GM21723 (cell line): ENCODE results near the gene NTPCR.
"Not testable (repeated sequence)": the region's sequence is repeated elsewhere in the genome, so short reads cannot be mapped to it uniquely, and the experiment has no call there.

ENCODE experiments used
- ATAC-seq: cut with Tn5 transposase; IDR thresholded peaks from one replicate; pipeline ENCODE4 v1.9.1; 2021; ENCODE audit warnings: mild to moderate bottlenecking, moderate library complexity; ENCODE audit not compliant: unreplicated experiment

The NTPCR gene

GRCh38 chr1:232925421-232926220, 24.8 kb upstream of the NTPCR start:
- ATAC-seq = no peak

GRCh38 chr1:232927166-232927565, 23.2 kb upstream of the NTPCR start:
- not testable (repeated sequence) for ATAC-seq

DNA sequence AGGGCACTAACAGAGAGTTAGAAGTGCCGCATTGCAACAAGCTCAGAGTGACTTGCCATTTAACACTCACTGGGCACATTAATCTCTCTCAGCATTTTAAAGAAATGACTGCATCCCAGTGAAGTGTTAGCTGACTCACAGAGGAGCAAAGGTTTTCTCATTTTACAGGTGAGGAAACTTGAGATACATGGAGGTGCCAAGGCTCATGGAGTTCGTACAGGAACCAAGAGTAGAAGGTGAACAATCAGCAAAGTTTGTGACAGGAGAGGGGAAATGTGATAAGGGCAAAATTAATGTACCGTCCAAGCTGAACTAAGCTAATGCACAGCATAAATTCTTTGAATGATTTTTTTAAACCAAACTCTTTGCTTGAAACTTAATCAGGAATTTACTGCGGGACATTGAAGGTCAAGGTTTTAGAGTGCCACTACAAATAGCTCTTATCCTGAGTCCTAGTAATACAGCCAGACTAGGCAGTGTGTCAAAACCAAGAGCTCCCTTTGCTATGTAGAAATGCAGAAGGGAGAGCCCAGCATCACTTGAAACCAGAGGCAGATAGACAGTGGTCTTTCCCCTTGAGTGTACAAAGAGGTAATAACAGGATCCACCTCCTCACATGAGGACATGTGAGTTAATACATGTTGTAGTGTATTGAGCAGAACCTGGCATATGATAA, 22.4 kb upstream of the NTPCR start:
- no peak for ATAC-seq

DNA sequence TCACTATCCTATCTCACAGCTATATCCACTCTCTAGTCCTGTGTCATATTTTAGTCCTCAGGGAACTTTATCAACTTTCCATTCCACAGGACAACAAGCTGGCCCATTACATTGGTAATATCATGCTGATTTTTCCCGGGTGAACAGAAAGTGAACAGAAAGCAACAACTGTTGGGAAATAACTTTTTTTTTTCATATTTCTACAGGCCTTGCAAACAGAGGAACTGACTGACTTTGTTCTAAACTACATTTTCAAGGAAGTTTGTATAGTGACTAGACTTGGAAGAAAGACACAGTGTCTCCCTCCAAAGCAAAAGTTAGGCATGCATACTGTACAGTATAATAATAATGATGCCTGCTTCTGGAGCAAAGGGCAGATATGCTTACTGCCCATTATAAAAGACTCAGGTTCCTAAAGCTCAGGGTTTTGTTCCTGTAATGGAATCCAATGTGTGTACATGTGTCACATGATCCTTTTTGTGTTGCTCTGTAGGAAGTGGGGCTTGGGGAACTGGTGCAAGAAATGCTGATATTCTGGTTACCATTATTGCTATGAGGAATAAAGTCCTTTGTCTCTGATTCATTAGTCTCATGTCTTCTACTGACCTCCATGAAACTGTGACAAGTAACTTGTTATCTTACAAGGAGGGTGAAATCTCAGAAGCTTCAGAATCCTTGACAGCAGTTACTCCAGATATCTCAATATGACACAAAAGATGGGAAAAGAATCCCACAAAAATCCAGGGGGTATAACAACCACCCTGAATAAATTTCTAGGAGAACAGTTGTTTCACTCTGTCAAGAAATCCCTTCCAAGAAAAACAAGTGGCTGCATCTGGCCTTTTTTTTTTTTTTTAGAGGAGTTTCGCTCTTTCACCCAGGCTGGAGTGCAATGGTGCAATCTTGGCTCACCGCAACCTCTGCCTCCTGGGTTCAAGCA, 17.7 kb upstream of the NTPCR start:
- ATAC-seq = no peak

DNA sequence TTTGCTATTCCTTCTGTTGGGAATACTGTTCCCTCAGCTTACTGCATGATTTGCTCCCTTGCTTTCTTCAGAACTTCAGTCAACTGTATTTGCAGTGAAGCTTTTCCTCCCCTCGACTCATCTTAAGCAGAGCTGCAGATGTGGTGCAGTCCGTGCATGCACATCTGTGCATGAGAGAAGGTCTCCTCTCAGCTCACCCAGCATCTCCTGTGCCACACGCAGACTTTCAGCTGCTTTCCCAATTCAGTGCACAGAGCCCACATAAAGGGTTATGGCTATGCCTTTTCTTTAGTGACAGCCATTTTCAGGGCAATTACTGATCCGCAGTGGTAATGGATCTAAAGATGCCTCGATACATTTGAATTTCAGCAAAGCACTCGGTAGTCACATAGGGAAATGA, 13.5 kb upstream of the NTPCR start:
- no peak for ATAC-seq

DNA sequence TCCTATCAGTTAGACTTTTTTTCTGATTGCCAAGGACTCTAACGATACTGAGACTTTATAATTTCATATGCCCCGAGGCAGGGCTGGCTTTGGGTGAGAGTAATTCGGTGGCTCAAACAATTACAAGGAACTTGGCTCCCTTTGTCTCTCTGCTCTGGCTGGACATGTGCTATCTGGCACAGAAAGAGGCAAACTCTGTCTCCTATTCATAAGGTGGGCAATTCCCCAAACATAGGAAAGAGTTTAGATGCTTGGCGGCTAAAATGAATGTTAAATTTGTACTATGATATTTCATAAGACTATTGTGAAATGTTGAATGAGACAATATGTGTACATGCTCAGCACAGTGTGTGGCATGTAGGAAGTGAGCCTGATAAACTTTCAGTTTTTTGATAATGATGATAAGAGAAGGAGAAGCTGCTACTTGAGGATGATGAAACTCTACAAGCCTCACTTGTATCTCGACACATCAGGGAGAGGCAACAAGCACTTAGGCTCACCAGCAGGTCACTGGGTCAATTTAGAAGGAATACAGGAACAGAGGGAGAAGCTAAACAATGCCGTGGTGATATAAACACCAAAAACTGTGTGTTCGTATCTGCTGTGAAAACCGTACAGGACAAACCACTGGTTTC, 12.6 kb upstream of the NTPCR start:
- no peak for ATAC-seq

DNA sequence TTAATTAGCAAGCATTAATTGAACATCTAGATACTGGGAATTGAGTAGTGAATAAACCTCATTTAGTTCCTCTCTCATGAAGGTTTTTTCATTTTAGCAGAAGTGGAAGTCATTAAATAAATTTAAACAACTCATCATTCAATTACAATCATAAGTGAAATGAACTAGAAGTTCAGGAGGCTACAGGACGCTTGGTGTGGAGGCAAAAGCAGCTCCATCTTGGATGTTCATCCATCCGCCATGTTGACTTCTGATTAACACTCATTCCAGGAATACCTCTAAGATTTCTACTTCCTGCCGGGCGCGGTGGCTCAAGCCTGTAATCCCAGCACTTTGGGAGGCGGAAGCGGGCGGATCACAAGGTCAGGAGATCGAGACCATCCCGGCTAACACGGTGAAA, 11.5 kb upstream of the NTPCR start:
- ATAC-seq = no peak

- ATAC-seq = no peak
Measured at GRCh38 chr1:232939748-232940147, 10.7 kb upstream of the NTPCR start.

GRCh38 chr1:232940262-232940661, 10.1 kb upstream of the NTPCR start:
- ATAC-seq = no peak

DNA sequence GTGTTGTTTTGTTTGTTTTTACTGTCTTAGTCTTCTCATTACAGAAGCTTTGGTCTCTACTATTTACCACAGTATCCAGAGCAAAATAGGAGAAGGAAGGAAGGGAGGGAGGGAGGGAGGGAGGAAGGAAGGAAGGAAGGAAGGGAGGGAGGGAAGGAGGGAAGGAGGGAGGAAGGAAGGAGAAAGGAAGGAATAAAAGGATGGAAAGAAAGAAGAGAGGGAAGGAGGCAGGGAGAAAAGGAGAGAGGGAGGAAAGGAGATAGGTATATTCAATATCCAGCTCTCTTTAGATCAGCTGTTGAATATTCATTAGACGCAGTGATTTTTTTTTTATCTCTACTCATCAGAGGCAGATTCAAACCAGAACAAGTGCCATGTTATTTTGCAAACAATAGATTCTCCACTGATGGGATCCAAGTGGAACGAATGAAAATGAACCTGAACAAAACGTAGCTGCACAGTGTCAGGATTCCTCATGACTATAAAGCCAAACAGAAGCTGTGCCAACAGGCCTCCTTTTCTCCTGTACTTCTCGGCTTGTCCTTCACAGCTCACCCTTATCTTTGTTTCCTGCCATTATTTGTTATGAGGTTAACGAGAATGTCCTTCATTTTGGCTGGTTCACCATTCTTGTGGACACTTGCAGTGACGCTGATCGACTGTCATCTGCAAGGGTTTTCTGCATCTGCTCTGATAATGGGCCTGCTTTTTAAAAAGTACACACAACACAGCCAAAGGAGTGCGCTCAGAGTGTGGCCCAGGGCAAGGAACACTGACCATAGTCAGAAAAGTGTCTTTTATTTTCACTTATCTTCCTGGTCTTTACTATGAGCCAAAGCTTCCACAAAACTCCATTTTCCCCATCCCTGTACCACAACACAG, 7.8 kb upstream of the NTPCR start:
- no peak for ATAC-seq

- peak; percentile 56 for ATAC-seq
Measured at GRCh38 chr1:232943679-232944252, 6.6 kb upstream of the NTPCR start.

DNA sequence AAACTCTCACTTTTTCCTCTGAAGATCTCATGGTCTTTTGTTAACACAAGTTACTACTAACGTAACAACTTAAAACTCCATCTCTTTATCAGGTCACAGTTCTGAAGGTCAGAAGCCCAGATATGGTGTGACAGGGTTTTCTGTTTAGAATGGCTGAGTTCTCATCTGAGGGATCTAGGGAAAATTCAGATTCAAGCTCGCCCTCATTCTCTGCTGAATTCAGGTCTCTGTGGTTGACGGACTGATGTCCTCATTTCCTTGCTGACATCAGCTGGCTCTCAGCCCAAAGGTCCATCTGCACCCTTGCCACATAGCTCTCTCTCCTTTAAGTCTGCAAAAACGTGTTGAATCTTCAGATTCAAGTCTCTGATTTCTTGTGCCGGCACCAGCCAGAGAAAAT, 6.1 kb upstream of the NTPCR start:
- no peak for ATAC-seq

GRCh38 chr1:232949636-232950196, 695 bp upstream of the NTPCR start:
- no peak for ATAC-seq

- peak; percentile 30 for ATAC-seq
Measured at GRCh38 chr1:232951180-232951579, 769 bp downstream of the NTPCR start.

DNA sequence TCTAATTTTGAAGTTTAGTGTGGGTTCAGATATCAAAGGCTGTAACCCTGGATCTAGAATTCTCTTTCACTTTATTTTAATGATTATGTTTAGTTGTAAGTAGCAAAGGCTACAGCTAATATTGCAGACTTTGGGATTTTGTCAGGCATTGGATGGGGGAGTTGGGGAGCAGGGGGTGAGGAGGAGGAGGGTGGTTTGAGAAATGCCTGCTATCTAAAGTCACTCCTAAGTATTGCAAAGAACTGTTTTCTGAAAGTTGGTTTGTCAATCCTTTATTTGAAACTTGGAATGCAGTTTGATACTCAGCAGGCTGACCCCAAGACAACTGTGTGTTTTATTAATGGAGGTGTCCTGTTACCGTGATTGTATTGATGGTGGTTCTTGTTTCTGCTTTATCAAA, 1.2 kb downstream of the NTPCR start:
- ATAC-seq = no peak

- peak; percentile 57 for ATAC-seq
Measured at GRCh38 chr1:232952514-232953499, 2.4 kb downstream of the NTPCR start.

- ATAC-seq = no peak
Measured at GRCh38 chr1:232954594-232955365, 4.4 kb downstream of the NTPCR start.
